ENCODE results near the gene SPTLC3. TPM values are rescaled to one million over a fixed set of nuclear protein-coding genes. Genes with fewer than 3 reads are reported as not detected.

The SPTLC3 gene
- total and polyA plus RNA-seq, 2 of the 13 experiments (the other 11 are each of a cell fraction or from before 2014, with no cell fraction given), result 20.5 to 95.6 TPM

GRCh38 chr20:12978613-12979495 is 29.9 kb upstream of the SPTLC3 start (continued):
- TF ChIP-seq PRDM15 (CRISPR knock-in tag; IDR thresholded peaks at IDR 0.05), result 0 out of 2 replicates have a peak, but pooled peaks have one; percentile 23
- TF ChIP-seq ZNF20 (CRISPR knock-in tag; IDR thresholded peaks at IDR 0.05), result no peak
- peak; percentile 93 for TF ChIP-seq ZNF503 (CRISPR knock-in tag; IDR thresholded peaks at IDR 0.05)
- peak; percentile 36; the same call in 1 of the 2 replicates for TF ChIP-seq ZMYM3 (CRISPR knock-in tag; IDR thresholded peaks at IDR 0.05)
- TF ChIP-seq PPARG (CRISPR knock-in tag; conservative IDR thresholded peaks at IDR 0.05), result peak; percentile 91
- no peak for TF ChIP-seq HNRNPUL1 (IDR thresholded peaks at IDR 0.05; ENCODE audit: low read depth, low read length)
- TF ChIP-seq ZNF205 (CRISPR knock-in tag; IDR thresholded peaks at IDR 0.05), result peak; percentile 81
- TF ChIP-seq NFKBIZ (CRISPR knock-in tag; IDR thresholded peaks at IDR 0.05), result peak; percentile 86; the same call in 1 of the 2 replicates
- TF ChIP-seq ZNF292 (CRISPR knock-in tag; IDR thresholded peaks at IDR 0.05; ENCODE audit: borderline replicate concordance, low read depth), result peak; percentile 80; the same call in 1 of the 2 replicates
- peak; percentile 89 for TF ChIP-seq ZBTB43 (CRISPR knock-in tag; conservative IDR thresholded peaks at IDR 0.05)
- 0 out of 2 replicates have a peak, but pooled peaks have one; percentile 55 for TF ChIP-seq ZNF34 (CRISPR knock-in tag; IDR thresholded peaks at IDR 0.05; ENCODE audit: borderline replicate concordance)
- 0 out of 2 replicates have a peak, but pooled peaks have one; percentile 30 for TF ChIP-seq MEIS2 (CRISPR knock-in tag; IDR thresholded peaks at IDR 0.05)
- TF ChIP-seq ZNF230 (CRISPR knock-in tag; IDR thresholded peaks at IDR 0.05), result no peak; the same call in 1 of the 2 replicates
- peak; percentile 65; the same call in 1 of the 2 replicates for TF ChIP-seq ZNF275 (CRISPR knock-in tag; IDR thresholded peaks at IDR 0.05; ENCODE audit: borderline replicate concordance)
- peak; percentile 78 for TF ChIP-seq KDM6A (CRISPR knock-in tag; IDR thresholded peaks at IDR 0.05; ENCODE audit: low read depth)
- peak; percentile 51; the same call in 1 of the 2 replicates for TF ChIP-seq ZBTB42 (CRISPR knock-in tag; IDR thresholded peaks at IDR 0.05)
- peak; percentile 97 for TF ChIP-seq FOXO1 (CRISPR knock-in tag; IDR thresholded peaks at IDR 0.05)
- peak; percentile 77; the same call in 1 of the 2 replicates for TF ChIP-seq DRAP1 (CRISPR knock-in tag; IDR thresholded peaks at IDR 0.05)
- peak; percentile 85; the same call in 1 of the 2 replicates for TF ChIP-seq ZSCAN20 (CRISPR knock-in tag; IDR thresholded peaks at IDR 0.05; ENCODE audit: borderline replicate concordance)
- TF ChIP-seq ZNF749 (CRISPR knock-in tag; IDR thresholded peaks at IDR 0.05; ENCODE audit: borderline replicate concordance), result peak; percentile 57; the same call in 1 of the 2 replicates
